Glomerular visceral epithelial cell (primary cell): Measurements from ENCODE around the gene GAS7.

Source experiments
- DNase-seq: peaks from one replicate; pipeline ENCODE4 v3.0.0-alpha.2; 2016; ENCODE audit errors: extremely low spot score

The GAS7 gene

DNA sequence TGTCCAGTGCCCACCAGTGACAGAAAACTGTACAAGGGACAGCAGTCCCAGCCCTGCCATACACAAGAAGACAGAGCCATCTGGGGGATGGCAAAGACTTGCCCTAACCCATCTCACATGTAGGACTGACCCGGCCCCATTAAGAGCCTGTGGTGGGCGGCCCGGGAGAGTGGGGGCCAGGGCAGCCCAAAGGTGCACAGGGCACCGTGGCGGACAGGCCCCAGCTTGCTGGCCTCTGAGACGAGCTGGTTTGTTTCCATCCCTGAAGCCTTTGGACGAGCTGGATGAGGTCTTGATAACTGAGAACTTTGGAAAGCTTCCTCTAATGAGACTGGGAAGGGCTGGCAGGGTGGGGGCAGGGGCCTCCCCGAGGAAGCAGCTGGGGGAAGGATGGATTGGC is 282.3 kb downstream of the GAS7 start:
- DNase-seq = no peak

DNA sequence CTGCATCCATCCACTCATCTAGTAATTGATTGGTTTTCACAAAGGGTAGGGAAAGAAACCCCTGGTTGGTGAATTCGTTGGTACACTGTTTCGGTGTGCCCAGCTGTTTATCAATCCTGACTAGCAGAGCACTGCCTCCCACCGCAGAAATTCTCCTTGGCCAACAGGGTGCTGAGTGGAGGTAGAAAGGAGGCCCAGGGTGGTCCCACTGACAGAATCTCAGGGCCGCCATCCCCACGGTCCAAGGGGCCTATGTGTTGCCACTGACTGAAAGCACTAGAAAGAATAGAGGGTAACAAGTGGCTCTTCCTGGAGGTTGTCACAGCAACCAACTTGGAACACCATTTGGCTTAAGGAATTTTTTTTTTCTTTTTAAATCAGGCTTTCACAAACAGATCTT is 284.9 kb downstream of the GAS7 start:
- DNase-seq = no peak

DNA sequence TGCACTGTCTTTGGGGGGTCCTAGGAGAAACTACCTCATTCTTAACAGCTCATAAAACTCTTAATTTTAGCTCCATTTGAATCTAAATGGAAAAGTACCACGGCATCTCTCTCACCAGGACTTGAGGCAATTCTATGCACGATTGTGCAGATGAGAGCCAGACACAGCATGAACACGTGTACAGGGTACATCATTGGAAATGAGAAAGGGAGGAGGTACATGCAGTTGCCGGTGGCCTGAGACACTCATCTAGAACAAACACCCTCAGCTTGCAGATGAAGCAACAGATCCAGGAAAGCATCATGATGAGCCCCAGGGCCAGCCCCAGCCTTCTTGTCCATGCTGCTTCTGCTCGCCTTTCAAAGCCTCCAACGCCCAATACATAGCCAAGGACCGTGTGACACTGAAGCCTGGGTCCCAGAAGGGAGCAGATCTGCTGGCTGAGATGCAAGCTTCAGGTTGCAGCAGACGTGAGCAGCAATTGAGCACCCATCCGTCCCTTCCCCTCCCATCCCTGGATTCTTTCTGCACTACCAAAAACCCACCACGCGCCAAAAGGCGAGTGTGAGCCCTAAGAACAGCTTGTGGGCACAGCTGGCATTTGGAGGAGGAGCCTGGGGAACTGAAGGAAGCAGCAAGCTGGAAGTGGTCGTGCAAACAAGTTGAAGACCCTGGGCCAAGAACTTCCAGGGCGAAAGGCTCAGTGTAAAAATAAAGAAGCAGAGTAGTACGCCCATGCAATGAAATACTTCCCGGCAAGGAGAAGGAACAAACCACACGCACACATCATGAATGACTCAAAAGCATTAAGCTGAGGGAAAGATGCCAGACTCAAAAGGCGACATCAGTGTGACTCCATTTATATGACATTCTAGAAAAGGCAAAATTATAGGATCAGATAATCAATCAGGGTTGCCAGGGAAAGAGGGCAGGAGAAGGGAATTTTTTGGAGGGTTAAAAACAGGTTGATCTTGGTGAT is 286.0 kb downstream of the GAS7 start:
- DNase-seq = no peak

DNA sequence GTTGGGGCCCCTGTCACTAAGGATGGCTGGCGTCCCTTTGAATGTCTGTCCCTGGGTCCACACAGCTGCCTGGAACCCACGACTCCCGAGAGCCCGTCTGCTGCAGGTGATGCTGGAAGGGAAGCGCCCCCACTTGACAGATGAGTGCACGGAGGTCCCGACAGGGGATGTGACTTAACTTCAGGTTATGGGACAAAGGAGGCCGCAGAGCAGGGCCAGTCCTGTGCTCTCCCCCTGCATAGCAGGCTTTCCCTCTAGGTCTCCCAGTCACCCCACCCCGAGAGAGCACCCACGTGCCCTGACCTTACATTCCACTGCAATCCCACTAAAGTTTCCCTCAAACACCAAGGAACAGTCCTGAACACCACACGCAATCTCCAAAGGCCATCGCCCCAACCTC is 287.3 kb downstream of the GAS7 start:
- DNase-seq = no peak

DNA sequence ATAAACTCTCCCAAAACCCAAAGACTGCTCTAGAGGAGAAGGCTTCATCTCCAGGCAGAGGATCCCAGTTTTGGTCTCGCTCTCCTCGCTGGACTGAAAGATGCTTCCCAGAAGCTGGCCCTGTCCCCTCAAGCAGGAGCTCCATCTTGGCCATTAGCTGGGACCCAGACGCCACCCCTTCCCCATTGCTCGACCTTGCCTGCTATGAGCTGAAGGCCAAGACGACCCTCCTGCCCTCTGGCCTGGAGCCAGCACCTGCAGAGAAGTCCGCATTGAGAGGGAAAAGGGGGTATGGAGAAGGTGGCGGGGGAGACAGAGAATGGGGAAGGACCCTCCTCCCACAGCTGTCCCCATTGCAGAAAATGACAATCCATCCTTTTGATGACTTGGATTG is 289.8 kb downstream of the GAS7 start:
- DNase-seq = no peak

DNA sequence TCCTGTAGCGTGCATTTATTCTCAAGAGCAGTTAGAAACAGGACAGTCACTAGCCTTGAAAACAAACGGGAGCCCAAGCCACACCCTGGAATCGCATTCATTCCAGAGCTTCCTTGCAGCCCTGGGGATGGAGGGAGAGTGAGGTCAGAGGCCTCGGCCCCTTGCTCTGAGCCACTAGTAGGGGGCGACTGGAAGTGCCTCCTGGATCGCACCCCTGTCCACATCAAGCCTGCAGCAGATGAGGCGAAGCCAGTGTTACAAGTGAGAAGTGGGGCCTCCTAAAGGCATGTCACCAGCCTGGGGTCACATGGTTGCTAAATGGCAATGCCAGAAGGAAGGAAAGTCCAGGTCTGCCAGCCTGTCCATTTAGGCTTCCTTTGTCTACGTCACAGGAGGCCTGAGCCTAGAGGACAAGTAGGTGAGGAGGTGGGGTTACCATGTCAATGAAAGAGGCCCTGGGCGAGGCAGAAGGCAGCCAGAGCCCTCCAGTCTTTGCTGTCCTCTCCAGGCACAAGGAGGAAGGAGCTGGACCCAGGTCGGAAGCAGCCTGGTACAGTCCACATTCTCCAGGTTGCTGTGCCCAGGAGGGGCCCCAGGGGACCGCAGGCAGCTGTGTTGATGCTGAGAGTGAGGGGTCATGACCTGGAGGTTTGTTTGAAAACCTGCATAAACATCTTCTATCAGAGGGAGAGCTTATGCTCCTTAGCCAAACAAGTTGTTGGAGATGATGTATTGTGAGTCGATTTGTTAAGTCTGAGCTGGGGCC is 290.3 kb downstream of the GAS7 start:
- DNase-seq = no peak

DNA sequence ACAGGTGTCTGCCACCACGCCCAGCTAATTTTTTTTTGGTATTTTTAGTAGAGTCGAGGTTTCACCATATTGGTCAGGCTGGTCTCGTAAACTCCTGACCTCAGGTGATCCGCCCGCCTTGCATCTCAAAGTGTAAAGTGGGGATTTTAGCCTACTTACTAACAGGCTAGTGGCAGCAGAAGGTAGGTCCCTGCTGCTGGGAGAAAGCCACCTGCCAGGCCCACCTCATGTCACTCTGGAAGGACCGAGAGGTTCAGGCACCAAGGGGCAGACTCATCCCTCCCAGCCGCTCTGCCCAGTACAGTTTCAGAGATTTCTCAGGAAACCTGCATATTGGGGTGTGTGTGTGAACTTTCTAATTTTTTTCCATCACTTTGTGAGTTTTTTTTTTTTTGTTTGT is 291.3 kb downstream of the GAS7 start:
- no peak for DNase-seq

DNA sequence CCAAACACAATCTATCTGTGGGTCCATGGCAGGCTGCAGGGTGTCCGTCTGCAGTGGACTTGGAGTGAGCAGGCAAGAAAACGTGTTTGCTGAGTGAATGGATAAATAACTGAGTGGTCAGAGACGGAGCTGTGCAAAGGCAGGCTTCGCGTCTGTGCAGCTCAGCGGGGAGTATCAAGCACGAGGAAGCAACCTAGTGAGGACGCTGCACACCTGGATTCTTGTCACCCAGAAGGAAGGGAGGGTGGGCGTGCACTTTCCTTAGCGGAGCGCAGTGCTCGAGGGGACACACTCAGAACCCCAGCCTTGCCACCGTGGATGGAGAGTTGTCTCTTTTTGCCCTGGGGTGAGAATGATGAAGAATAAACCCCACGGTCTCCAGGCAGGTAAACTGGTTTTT is 291.8 kb downstream of the GAS7 start:
- DNase-seq = no peak

DNA sequence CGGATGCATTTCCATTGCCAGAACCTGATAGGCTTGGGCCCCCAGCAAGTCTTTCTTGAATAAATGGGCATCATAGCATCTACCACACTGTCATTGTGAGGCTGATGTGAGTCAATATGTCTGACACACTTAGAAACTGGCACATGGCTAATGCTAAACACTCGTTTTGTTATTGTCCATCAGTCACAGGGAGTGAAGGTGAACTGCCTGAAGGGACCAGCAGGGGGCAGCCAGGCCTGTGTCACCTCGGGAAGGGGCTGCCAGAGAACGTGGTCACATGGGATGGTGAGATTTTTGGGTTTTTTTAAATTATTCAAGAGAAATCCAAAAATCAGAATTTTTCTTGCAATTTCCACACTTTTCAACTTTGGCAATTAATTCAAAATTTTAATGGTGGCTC is 292.5 kb downstream of the GAS7 start:
- DNase-seq = no peak

DNA sequence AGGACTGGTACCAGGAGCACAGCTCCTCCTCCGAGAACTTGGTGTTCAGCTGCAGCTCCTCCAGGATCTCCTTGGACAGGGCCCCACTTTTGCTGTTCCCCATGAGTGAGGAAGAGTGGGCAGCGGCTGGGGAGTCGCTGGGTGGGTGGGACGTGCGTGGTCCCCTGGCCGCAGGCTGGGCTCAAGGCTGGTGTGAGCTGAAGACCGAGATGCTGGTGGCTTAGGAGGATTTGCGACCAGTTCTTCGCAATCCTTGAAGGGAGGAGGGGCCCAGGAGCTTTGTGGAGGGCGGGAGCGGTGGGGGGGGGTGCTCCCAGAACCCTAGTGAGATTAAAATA is 293.4 kb downstream of the GAS7 start, which contains the start of gene RCVRN:
Gene RCVRN, minus strand, starts transcription at position 194 of the 338 bp plus-strand sequence. Its CDS starts 91 bp downstream, at position 103.
- DNase-seq = no peak

DNA sequence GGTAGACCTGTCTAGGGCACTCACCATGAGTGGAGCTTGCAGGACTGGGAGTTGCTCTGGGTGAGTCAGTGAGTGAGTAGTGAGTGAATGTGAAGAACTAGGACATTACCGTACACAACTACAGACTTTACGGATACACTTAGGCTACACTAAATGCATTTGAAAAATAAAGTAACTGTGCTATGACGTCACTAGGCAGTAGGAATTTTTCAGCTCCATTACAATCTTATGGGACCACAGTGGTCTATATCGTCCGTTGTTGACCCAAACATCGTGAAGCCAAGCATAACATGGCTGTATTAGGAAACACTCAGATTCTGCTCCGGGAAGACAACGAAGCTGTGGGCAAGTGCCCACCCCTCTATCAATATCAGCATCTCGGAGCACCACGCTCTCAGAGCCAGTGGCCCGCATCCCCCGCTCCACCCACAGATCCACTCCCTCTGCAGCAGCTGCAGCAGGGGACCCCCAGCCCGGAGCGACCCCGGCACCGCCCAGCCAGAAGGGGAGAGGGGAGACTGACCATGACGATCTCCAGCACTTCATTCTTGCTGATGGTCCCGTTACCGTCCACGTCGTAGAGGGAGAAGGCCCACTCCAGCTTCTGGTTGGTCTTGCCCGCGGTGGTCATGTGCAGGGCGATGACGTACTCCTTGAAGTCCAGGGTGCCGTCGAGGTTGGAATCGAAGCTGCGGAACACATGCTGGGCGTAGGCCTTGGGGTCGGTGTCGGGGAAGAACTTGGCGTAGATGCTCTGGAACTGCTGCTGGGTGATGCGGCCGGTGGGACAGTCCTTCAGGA is 293.9 kb downstream of the GAS7 start:
- DNase-seq = no peak

DNA sequence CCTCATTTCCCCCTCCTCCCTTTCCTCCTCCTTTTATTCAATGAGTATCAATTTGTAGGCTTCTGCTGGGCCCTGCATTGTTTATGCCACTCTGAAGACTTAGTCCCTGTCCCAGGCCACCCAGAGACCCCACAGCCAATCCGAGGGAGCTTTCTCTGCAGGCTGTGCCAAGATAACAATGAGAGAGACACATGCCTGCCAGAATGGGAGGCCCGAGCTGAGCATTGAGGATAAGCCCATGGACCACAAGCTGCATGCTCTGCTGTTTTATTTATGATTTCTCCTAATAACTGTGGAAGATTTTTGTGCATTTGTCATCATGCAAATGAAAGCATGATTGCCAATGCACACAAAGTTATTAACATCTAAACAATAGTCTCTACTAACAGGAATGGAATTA is 296.3 kb downstream of the GAS7 start:
- DNase-seq = no peak

DNA sequence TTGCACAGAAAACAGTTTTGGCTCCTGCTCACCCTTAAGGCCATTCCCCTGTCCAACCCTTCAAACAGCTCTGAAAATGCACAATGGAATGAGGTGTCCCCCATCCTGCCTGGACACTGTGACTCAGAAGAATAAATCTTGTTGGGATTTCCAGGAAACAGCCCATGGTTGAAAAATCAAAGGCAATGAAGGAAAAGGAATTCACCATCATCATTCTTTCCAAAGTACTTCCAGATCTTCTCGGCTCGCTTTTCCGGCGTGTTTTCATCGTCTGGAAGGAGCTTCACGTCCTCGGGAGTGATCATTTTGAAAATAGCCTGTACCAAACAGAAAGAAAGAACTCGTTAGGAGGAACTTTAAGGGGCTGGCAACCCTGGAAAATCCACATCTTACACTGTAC is 297.6 kb downstream of the GAS7 start:
- DNase-seq = peak; percentile 46

DNA sequence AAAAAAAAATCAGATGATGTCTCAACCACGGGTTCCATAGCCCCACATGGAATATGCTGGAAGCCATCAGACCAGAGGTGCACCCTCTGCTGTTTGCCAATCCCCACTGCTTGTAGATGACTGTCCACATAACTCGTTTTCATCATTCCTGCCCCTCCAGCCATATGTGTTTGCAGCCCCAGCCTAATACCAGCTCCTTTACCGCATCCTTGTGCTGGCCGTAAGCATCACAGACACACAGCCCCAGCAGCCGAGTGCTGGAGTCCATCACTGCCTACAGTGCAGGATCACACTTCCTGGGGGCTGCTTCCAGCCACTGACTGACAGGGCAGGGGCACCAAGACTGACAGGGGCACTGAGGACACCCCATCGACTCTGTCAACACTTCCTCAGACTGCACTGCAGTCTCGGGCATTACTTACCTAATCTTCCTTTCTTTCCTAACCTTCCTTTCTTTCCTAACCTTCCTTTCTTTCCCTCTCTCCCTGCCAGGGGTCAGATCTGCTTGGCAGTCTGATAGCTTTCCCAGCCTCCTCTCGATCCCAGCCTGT is 298.3 kb downstream of the GAS7 start:
- DNase-seq = no peak

DNA sequence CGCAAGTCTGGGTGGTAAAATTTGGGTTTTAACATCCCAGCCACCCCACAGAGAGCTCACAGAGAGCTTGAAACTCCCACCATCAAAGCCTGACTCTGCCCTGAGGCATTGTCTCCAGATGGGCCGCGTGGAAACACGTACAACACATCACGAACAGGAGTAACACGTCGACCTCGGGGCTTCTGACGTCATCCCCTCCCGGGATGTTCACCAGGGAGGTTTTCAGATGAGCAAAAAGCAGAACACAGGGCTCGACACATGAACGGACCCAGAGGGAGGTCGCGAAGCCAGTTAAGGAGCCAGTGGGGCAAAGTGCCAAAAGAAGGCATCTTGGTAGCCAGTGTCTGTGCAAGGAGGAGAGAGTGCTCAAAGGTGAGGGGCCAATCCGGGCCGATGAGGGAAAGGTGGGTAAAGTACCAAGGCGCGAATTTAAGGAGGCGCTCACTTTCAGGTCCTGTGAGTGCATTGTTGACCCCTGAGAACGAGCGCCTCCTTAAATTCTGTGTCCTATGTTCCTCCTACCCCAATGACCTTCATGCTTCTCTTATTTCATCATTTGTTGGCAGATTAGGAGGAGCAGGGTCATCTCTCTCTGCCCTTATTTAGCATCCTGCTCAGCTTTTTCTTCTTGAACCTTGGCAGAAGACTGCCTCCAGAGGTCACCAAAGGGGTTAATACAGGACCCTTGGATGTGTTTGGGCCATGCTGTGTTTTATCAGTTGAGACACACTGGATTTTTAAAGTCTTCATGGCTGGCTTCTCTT is 298.9 kb downstream of the GAS7 start:
- DNase-seq = no peak

DNA sequence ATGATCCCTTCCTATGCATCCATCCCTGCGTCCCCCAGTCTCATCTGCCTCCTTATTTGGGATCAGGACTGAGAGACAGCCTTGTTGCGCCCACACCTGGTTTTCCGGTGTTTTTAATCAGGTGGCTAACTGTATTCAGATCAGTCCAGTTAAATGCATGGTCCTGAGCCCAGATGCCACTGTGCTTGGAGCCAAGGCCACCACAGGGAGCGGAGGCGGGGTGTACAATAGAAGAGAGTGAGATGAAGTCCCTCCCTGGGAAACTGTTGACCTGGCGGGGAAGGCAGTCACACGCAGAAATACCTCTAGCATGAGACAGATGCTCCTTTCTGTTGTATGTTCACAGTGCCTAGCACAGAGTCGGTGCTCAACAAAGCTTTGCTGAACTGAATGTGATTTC is 299.6 kb downstream of the GAS7 start:
- no peak for DNase-seq

DNA sequence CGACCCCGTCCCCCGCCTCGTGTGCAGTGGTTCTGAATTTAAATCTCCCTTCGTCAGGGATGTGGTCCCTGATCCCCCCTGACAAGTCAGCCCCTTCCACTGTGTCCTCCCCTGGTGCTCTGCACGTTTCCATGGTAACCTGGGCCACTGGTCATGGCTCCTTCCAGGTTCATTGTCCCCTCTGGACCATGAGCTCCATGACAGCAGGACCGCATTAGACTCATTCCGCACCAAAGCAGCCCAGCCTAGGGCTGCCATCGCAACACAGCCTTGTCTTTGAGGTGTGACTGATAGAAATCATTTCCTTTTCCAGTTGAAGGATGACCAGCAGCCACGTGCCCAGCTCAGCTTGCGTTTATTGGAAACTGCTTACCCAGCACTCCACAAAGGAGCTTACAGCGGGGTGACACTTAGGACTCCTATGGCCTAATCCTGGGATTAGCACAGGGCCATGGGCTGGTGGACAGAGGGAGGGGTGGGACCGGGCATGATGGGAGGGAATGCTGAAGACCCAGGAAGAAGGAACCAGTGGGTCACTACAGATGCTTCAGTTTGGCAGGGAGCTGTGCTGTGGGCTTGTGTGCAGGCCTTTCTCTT is 300.9 kb downstream of the GAS7 start:
- no peak for DNase-seq

DNA sequence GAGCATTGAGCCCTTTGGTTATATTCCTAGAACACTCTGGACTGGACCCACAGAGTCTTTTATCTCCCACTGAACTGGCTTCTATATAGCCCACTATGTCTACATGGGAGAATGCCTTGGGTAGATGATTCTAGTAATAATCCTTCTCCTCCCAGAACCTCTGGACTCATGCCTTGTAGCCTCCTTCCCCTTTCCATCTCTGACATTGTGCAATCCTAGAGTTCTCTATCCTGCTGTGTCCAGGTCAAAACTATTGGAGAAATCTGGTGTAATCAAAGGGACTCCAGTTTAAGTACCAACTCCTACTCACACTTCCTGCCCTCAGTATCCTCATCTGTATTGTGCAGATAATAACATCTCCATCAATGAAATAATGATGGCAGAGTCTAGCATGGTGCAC is 302.5 kb downstream of the GAS7 start:
- no peak for DNase-seq

DNA sequence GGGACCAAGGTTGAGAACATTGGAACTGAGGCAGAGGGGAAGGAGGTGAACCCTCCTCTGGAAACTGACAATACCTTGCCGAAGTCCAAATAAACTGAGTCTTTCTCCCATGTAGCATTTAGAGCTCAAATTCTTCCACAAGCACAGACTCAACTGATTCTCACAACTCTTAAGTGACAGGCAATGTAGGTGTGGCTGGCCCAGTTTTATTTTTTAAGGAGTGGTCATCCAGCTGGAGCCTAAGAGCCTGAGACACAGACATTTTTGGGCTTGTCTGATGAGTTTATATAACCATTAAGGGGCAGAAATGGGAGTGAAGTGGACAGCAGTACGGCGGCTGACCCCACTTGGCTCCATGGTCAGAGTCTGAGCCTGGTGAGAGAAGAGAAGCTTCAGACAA is 304.2 kb downstream of the GAS7 start:
- DNase-seq = no peak

DNA sequence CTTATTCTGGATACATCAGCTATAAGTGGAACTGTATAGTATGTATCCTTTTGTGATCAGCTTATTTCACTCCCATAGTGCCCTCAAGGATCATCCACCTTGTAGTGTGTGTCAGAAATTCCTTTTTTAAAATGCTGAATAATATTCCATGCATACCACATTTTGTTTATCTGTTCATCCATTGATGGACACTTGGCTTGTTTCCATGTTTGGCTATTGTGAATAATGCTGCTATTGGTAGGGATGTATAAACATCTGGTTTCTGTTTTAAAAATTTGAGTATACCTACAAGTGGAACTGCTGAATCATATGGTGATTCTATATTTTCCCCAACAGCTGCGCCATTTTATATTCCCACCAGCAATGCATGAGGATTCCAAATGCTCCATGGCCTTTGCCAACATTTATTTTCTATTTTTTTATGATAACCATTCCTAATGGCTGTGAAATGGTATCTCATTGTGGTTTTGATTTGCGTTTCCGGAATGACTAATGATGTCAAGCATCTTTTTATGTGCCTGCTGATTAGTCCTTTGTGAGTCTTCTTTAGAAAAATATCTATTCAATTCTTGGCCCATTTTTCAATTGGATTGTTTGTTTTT is 304.9 kb downstream of the GAS7 start:
- no peak for DNase-seq
